Right lobe of liver (tissue), 4 donors: ENCODE results near the gene PRRX2.

Source experiments
- CTCF ChIP-seq, 4 donors: fragments of 200-600 bp in 3 of 4; fragments of 450-650 bp in 1 of 4; IDR thresholded peaks; one replicate each; pipeline versions ENCODE4 v1.5.1 to v1.8.0; 2016 to 2022; ENCODE audit warnings: antibody characterized with exemption in 4 of 4, mild to moderate bottlenecking in 2 of 4
- POLR2A ChIP-seq: fragments of 450-650 bp; IDR thresholded peaks from one replicate; pipeline ENCODE4 v1.6.1; 2017; ENCODE audit warnings: antibody characterized with exemption, mild to moderate bottlenecking
- donor health status: DM: no; HTN: no; CAD: no.
- donor health status: DM: no; HTN: no; CAD: no.
- donor health status: DM: no; HTN: yes; CAD: no.

- TF ChIP-seq CTCF (IDR thresholded peaks at IDR 0.05) (no peak), POLR2A (no peak)
These were observed 21.1 kb upstream of the PRRX2 start for GRCh38 chr9:129644365-129644764.
